ENCODE results near the gene NEURL1B.

DNA sequence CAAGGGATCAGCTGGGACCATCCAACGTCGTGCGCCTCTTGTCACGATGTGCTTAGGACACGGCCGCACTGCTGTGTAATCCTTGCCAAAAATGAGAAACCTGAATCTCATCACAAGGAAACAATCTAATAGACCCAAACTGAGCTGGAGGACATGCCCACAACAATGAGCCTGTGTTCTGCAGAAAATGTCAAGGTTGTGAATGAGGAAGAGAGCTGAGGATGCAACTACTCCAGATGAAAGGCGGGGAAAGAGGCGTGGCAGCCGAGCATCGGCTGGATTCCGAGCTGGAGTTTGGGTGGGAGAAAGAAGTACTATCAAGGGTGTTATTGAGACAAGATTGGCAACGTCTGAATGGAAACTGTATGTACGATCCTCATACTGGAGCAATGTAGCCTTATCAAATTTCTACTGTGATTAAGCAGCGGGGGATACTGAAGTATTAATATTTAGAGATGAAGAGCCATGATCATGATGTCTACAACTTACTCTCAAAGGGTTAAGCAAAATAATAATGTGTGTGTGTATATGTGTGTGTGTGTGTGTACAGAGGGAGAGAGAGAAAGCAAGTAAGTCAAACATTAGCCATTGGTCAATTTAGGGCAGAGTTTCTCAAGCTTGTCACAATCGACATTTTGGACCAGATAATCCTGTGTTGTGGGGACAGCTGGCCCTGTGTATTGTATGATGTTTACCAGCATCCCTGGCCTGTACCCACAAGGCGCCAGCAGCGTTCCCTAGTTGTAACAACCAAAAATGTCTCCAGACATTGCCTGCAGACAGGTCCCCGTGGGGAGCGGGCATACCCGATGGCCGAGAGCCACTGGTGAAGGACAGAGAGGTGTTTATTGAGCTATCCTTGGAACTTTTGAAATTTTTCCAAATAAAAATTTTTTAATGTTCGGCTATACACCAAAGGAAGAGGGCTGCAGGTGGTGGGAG is 83.5 kb downstream of the NEURL1B start:
- no peak for TF ChIP-seq EZH2 (IDR thresholded peaks at IDR 0.05; ENCODE audit: borderline replicate concordance, insufficient read depth, low read depth, low read length, poor library complexity, severe bottlenecking)
- TF ChIP-seq, protein P1, sequence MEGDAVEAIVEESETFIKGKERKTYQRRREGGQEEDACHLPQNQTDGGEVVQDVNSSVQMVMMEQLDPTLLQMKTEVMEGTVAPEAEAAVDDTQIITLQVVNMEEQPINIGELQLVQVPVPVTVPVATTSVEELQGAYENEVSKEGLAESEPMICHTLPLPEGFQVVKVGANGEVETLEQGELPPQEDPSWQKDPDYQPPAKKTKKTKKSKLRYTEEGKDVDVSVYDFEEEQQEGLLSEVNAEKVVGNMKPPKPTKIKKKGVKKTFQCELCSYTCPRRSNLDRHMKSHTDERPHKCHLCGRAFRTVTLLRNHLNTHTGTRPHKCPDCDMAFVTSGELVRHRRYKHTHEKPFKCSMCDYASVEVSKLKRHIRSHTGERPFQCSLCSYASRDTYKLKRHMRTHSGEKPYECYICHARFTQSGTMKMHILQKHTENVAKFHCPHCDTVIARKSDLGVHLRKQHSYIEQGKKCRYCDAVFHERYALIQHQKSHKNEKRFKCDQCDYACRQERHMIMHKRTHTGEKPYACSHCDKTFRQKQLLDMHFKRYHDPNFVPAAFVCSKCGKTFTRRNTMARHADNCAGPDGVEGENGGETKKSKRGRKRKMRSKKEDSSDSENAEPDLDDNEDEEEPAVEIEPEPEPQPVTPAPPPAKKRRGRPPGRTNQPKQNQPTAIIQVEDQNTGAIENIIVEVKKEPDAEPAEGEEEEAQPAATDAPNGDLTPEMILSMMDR (IDR thresholded peaks at IDR 0.05) = no peak

Data from B cell (primary cell).